Astrocyte (in vitro differentiated cells and primary cell): ENCODE data around the gene THSD7B.

Experiments used
- EZH2 ChIP-seq: IDR thresholded peaks from 2 replicates; pipeline ENCODE4 v1.6.1; 2012; ENCODE audit warnings: mild to moderate bottlenecking, low read length, inconsistent platforms; ENCODE audit not compliant: insufficient read depth
- TF ChIP-seq, protein P1 (sequence below): IDR thresholded peaks from 2 replicates; pipeline ENCODE4 v1.5.1; 2011; ENCODE audit warnings: low read depth, mild to moderate bottlenecking, inconsistent platforms, low read length, moderate library complexity; ENCODE audit not compliant: insufficient read depth

- TF ChIP-seq EZH2 = no peak
- TF ChIP-seq, protein P1, sequence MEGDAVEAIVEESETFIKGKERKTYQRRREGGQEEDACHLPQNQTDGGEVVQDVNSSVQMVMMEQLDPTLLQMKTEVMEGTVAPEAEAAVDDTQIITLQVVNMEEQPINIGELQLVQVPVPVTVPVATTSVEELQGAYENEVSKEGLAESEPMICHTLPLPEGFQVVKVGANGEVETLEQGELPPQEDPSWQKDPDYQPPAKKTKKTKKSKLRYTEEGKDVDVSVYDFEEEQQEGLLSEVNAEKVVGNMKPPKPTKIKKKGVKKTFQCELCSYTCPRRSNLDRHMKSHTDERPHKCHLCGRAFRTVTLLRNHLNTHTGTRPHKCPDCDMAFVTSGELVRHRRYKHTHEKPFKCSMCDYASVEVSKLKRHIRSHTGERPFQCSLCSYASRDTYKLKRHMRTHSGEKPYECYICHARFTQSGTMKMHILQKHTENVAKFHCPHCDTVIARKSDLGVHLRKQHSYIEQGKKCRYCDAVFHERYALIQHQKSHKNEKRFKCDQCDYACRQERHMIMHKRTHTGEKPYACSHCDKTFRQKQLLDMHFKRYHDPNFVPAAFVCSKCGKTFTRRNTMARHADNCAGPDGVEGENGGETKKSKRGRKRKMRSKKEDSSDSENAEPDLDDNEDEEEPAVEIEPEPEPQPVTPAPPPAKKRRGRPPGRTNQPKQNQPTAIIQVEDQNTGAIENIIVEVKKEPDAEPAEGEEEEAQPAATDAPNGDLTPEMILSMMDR = no peak
Measured at GRCh38 chr2:137091704-137092103, 326.4 kb downstream of the THSD7B start.
